HG03175 (cell line): ENCODE measurements around the gene CXCL16.
"Not testable (repeated sequence)": the region's sequence is repeated elsewhere in the genome, so short reads cannot be mapped to it uniquely, and the experiment has no call there.

ENCODE experiments used
- ATAC-seq: cut with Tn5 transposase; IDR thresholded peaks from one replicate; pipeline ENCODE4 v1.9.1; 2021; ENCODE audit warnings: mild to moderate bottlenecking, moderate library complexity; ENCODE audit not compliant: unreplicated experiment

Gene CXCL16

DNA sequence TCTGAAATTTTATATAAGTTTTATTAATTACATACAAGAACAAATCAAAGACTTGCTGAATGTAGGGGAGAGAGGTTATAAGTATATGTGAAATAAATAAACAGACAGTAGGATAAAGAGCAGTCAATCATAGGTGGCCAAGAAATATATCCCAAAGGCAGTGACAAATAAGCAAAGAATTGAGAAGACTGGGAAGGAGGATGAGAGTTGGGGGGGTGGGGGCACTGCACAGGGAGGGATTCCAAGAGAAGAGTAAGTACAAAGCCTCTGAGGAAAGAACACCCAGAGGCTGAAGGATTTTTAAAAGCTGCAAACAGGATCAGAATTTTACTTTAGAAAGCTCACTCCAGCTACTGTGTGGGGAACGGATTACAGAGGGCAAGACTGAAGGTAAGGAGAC lies 38.6 kb downstream of the CXCL16 start:
- no peak for ATAC-seq

GRCh38 chr17:4699401-4700056 lies 40.2 kb downstream of the CXCL16 start:
- not testable (repeated sequence) for ATAC-seq

DNA sequence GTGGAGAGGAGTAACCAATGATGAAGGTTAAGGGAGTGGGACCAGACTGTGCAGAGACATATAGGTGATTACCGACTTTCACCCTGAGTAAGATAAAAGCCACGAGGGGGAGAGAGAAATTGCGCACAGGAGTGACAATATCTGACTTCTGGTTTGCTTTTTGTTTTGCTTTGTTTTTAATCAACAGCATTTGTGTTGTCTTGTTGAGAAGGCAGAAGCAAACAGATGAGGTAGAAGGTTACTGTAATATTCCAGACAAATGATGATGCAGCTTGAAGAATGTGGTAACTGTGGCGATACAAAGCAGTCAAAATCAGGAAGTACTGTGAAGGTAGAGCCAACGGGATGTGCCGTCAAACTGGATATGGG lies 43.3 kb downstream of the CXCL16 start:
- ATAC-seq, result no peak

GRCh38 chr17:4693416-4693815 lies 46.3 kb downstream of the CXCL16 start:
- ATAC-seq, result no peak

DNA sequence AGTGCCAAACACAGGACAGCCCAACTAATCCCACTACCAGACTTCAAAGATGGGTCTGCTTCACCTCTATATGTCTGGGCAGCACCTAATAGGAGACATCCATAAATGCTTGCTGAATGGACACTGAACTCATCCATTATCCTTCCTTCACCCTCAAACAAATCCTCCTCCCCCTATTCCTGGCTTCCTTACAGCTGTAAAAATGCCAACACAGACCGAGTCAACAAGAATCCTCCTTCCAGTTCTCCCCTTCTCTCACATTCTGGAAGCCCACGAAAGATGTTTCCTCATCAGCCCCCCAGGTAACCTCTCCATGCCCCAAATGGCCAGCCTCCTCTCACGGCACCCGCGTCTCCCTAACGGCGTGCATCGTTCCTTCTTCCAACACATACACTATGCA lies 48.0 kb downstream of the CXCL16 start:
- ATAC-seq, result no peak

DNA sequence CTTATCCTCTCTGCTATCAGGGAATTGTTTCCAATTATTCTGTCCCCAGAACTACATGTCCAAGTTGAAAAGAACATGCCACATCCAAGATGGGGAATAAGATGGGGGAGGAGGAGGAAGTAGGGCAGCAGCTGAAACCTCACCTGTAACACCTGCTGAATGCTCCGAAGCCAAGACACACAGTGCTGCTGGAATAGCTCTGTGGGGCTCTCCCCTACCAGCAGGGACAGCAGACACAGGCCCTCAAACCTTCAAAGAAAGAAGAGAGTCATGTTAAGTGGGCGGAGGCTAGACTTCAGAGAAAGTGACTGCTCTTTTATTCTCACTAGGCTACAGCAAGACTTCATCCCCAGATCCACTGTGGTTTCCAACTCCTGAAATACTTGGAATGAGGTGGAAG lies 49.0 kb downstream of the CXCL16 start:
- ATAC-seq, result no peak

- ATAC-seq, result not testable (repeated sequence)
Measured at GRCh38 chr17:4689872-4690271, 49.9 kb downstream of the CXCL16 start.

DNA sequence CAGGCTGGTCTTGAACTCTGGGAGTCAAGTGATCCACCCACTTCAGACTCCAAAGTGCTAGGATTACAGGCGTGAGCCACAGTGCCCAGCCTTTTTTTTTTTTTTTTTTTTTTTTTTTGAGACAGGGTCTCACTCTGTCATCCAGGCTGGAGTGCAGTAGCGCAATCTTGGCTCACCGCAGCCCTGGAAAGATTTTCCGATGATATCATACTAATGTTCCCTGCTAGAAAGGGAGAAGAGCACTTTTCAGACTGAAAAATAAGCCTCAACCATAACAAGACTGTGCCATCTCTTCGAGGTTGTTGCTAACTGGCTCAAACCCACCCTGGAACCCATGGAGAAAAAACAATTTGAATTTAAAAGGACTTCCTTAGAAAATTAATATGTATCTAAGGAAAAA lies 56.0 kb downstream of the CXCL16 start:
- not testable (repeated sequence) for ATAC-seq
